Lower leg skin (tissue), 4 donors: ENCODE results near the gene BDP1. TPM values are rescaled to one million over a fixed set of nuclear protein-coding genes. Genes with fewer than 3 reads are reported as not detected.

Source experiments
- DNase-seq, 2 donors: peaks; one replicate each; pipeline ENCODE4 v3.0.0-alpha.2; 2019; ENCODE audit warnings: low spot score in 2 of 2
- H3K4me3 ChIP-seq: fragments of 200-600 bp; sonication (generic); 2 replicates; pipeline ENCODE4 v1.5.1; 2017; ENCODE audit warnings: mild to moderate bottlenecking, low read depth; ENCODE audit not compliant: poor library complexity, severe bottlenecking
- POLR2A ChIP-seq, 2 donors: fragments of 450-650 bp; IDR thresholded peaks; one replicate each; pipeline ENCODE4 v1.6.1; 2016 to 2017; ENCODE audit warnings: antibody characterized with exemption in 2 of 2, mild to moderate bottlenecking in 1 of 2, moderate library complexity in 1 of 2
- WGBS, 2 donors: methylation state at CpG; one replicate each; pipeline ENCODE4 v1.1.5; 2018; 5-methylcytosine and 5-hydroxymethylcytosine counted together
- intact Hi-C: fragments of 100-400 bp; cut with DNase I; formaldehyde crosslinking; loops from one replicate; pipeline ENCODE4 v1.15.0; 2023; ENCODE audit warnings: low total_unique reads
- total RNA-seq, 4 donors: library from RNA; depleted of rRNA; stranded (reverse); fragments of >200 nt; gene quantifications; one replicate each; pipeline ENCODE4 v1.1.0, GENCODE V29; 2016
- TF ChIP-seq, protein P1 (sequence below), 3 donors: fragments of 450-650 bp; IDR thresholded peaks; one replicate each; pipeline ENCODE4 v1.5.1; 2016; ENCODE audit warnings: antibody characterized with exemption in 3 of 3, mild to moderate bottlenecking in 3 of 3, moderate library complexity in 2 of 3

Gene BDP1
- total RNA-seq, 4 donors from 2014 or later = 21.7 to 31.2 (median 25.0) TPM

- 84 to 95% methylated on average over 4 of the region's 4 CpGs for WGBS, 2 donors
- no peak overlapping the region for H3K4me3 ChIP-seq
- intact Hi-C loops = no loop called here
- no peak for DNase-seq
- TF ChIP-seq, protein P1, sequence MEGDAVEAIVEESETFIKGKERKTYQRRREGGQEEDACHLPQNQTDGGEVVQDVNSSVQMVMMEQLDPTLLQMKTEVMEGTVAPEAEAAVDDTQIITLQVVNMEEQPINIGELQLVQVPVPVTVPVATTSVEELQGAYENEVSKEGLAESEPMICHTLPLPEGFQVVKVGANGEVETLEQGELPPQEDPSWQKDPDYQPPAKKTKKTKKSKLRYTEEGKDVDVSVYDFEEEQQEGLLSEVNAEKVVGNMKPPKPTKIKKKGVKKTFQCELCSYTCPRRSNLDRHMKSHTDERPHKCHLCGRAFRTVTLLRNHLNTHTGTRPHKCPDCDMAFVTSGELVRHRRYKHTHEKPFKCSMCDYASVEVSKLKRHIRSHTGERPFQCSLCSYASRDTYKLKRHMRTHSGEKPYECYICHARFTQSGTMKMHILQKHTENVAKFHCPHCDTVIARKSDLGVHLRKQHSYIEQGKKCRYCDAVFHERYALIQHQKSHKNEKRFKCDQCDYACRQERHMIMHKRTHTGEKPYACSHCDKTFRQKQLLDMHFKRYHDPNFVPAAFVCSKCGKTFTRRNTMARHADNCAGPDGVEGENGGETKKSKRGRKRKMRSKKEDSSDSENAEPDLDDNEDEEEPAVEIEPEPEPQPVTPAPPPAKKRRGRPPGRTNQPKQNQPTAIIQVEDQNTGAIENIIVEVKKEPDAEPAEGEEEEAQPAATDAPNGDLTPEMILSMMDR (IDR thresholded peaks at IDR 0.05) = no peak
- TF ChIP-seq POLR2A (IDR thresholded peaks at IDR 0.05) = no peak
Measured at GRCh38 chr5:71615809-71616208, 160.4 kb downstream of the BDP1 start.

Other genes starting within 250 kb of the BDP1 start
- gene MCCC2, start 131.7 kb downstream of the BDP1 start, total RNA-seq = 10 to 100 TPM; 26.8 to 40.1 (median 32.3) TPM